ENCODE measurements around the gene RETREG2. TPM values are rescaled to one million over a fixed set of nuclear protein-coding genes. Genes with fewer than 3 reads are reported as not detected.

The RETREG2 gene
- total RNA-seq, 1 experiment from 2014 or later = 63.7 TPM

DNA sequence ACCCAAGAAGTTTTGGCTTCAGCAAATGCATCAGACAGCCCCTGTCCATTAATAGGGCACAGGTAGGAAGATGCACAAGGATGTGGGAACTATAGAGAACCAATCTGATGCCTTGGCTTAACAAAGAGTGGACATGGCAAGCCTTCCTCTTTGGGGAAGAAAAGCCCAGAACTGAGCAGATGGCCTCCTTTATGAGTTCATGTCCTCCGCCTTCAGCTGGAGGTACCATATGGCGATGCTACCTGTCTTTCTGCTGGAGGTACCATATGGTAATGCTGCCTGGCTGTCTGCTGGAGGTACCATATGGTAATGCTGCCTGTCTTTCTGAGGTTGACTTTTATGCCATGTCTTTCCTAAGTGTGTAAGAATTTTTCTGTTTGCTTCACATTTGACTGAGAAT lies 6.0 kb downstream of the RETREG2 start (continued):
- TF ChIP-seq, protein P1, sequence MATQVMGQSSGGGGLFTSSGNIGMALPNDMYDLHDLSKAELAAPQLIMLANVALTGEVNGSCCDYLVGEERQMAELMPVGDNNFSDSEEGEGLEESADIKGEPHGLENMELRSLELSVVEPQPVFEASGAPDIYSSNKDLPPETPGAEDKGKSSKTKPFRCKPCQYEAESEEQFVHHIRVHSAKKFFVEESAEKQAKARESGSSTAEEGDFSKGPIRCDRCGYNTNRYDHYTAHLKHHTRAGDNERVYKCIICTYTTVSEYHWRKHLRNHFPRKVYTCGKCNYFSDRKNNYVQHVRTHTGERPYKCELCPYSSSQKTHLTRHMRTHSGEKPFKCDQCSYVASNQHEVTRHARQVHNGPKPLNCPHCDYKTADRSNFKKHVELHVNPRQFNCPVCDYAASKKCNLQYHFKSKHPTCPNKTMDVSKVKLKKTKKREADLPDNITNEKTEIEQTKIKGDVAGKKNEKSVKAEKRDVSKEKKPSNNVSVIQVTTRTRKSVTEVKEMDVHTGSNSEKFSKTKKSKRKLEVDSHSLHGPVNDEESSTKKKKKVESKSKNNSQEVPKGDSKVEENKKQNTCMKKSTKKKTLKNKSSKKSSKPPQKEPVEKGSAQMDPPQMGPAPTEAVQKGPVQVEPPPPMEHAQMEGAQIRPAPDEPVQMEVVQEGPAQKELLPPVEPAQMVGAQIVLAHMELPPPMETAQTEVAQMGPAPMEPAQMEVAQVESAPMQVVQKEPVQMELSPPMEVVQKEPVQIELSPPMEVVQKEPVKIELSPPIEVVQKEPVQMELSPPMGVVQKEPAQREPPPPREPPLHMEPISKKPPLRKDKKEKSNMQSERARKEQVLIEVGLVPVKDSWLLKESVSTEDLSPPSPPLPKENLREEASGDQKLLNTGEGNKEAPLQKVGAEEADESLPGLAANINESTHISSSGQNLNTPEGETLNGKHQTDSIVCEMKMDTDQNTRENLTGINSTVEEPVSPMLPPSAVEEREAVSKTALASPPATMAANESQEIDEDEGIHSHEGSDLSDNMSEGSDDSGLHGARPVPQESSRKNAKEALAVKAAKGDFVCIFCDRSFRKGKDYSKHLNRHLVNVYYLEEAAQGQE (IDR thresholded peaks at IDR 0.05; ENCODE audit: low read depth) = no peak
- TF ChIP-seq EZH2 (IDR thresholded peaks at IDR 0.05) (no peak), ELF1 (IDR thresholded peaks at IDR 0.05; ENCODE audit: borderline replicate concordance, low read depth) (no peak), POLR2A (IDR thresholded peaks at IDR 0.05; ENCODE audit: borderline replicate concordance, extremely low read depth, insufficient read depth, insufficient read length) (no peak)

DNA sequence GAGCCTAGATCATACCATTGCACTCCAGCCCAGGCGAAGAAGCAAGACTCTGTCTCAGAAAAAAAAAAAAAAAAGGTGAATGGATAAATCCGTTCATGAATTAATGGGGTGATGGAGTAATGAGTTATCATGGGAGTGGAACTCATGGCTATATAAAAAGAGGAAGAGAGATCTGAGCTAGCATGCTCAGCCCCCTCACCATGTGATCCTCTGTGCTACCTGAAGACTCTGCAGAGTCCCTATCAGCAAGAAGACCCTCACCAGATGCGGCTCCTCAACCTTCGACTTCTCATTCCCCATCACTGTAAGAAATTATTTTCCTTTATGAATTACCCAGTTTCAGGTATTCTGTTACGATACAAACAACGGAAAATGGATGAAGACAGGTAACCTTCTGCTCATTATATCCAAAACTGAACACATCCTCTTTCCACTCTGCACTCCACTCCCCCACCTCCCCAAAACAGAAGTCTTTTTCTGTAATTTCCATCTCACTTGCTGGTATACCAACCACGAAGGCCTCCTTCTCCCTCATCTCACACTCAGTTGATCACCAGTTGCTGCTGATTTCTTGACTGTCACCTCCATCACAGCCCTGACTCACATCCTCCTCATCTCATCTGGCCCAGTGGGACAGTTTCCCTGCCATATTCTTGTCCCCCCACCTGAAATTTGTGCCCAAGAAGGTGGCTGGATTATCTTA lies 8.8 kb downstream of the RETREG2 start:
- DNase-seq (ENCODE audit: low read depth, low spot score) (no peak), ATAC-seq (no peak)
- Histone ChIP-seq H3K4me1 (ENCODE audit: control insufficient read depth in 1 of 2, insufficient read depth in 2 of 2, low read length in 2 of 2) (no peaks in the 10 kb centered on the region), H3K9ac (ENCODE audit: low read length) (no peak overlapping the region), H3K4me3 (replicated peaks in 1 of 2; ENCODE audit: low read depth in 1 of 2, low read length in 2 of 2) (no peak overlapping the region), H3K4me2 (ENCODE audit: low read length) (no peak overlapping the region), H3K36me3 (ENCODE audit: control insufficient read depth in 1 of 2, insufficient read depth in 2 of 2, low read length in 2 of 2) (peaks cover 5 to 14% of the 10 kb centered on the region in 2 experiments; a peak in 3 of 4 replicates), H3K9me2 (ENCODE audit: insufficient read depth) (no peaks in the 10 kb centered on the region), H3K9me3 (ENCODE audit: control insufficient read depth in 1 of 2, insufficient read depth in 1 of 2, low read depth in 1 of 2, low read length in 2 of 2) (no peaks in the 10 kb centered on the region), H4K20me1 (ENCODE audit: insufficient read depth) (no peaks in the 10 kb centered on the region), H3K27ac (ENCODE audit: low read depth, low read length) (no peak overlapping the region), H3K79me2 (ENCODE audit: insufficient read depth, low read length) (no peaks in the 10 kb centered on the region), H2AFZ (ENCODE audit: low read depth, low read length, poor library complexity, severe bottlenecking) (no peak overlapping the region), H3K27me3 (ENCODE audit: insufficient read depth, low read length) (no peaks in the 10 kb centered on the region)
- ChIA-PET POLR2A (no interaction called here), CTCF (no interaction called here), RAD21 (ENCODE audit: low non-redundant PET in 1 of 2, low total read pairs in 2 of 2, uncharacterized antibody in 2 of 2, unreplicated experiment in 2 of 2) (no interaction called here)
- intact Hi-C loops (cut with micrococcal nuclease) = no loop called here
- no TSS peak for BruUV-seq (replicated peaks)
- no peak for TF ChIP-seq ZFX (IDR thresholded peaks at IDR 0.05)
- no peak for TF ChIP-seq EGR1 (IDR thresholded peaks at IDR 0.05; ENCODE audit: low read depth)
- TF ChIP-seq POLR2AphosphoS5 (IDR thresholded peaks at IDR 0.05; ENCODE audit: low read depth, low read length) = no peak

Measured in HCT116 (cell line).